Right lobe of liver (tissue), 4 donors: ENCODE data around the gene ZNF574.

Experiments used
- CTCF ChIP-seq, 4 donors: fragments of 200-600 bp in 3 of 4; fragments of 450-650 bp in 1 of 4; IDR thresholded peaks; one replicate each; pipeline versions ENCODE4 v1.5.1 to v1.8.0; 2016 to 2022; ENCODE audit warnings: antibody characterized with exemption in 4 of 4, mild to moderate bottlenecking in 2 of 4
- POLR2A ChIP-seq: fragments of 450-650 bp; IDR thresholded peaks from one replicate; pipeline ENCODE4 v1.6.1; 2017; ENCODE audit warnings: antibody characterized with exemption, mild to moderate bottlenecking
- donor health status: DM: no; HTN: no; CAD: no.
- donor health status: DM: no; HTN: no; CAD: no.
- donor health status: DM: no; HTN: yes; CAD: no.

- TF ChIP-seq CTCF (IDR thresholded peaks at IDR 0.05) (no peak), POLR2A (no peak)
Observed at GRCh38 chr19:42071247-42071646, 4.7 kb upstream of the ZNF574 start.
